H1 (cell line): ENCODE results near the gene PPM1L. TPM values are rescaled to one million over a fixed set of nuclear protein-coding genes. Genes with fewer than 3 reads are reported as not detected.

Source experiments
- CBX5 ChIP-seq: fragments of 300-800, 300-1000 bp; sonication (generic); IDR thresholded peaks from 2 replicates; pipeline ENCODE4 v1.7.1; 2016; ENCODE audit warnings: antibody characterized with exemption, low read length, low read depth
- CHD1 ChIP-seq: IDR thresholded peaks from 2 replicates; pipeline ENCODE4 v1.6.1; 2012; ENCODE audit warnings: low read depth, low read length, improper control_type of control experiment
- JUN ChIP-seq: IDR thresholded peaks from 2 replicates; pipeline ENCODE4 v1.6.1; 2011; ENCODE audit warnings: low read depth, mild to moderate bottlenecking, improper control_type of control experiment, low read length
- KDM4A ChIP-seq: IDR thresholded peaks from one replicate; pipeline ENCODE4 v1.7.1; 2012; ENCODE audit warnings: low read depth, mild to moderate bottlenecking, moderate library complexity, low read length, inconsistent platforms; ENCODE audit not compliant: severe bottlenecking
- RAD21 ChIP-seq, 2 experiments: IDR thresholded peaks in 1 of 2; conservative IDR thresholded peaks in 1 of 2; 2 replicates each; pipeline ENCODE4 v1.6.1; 2011; ENCODE audit warnings: low read depth in 2 of 2, low read length in 2 of 2, improper control_type of control experiment in 1 of 2, inconsistent platforms in 1 of 2, mild to moderate bottlenecking in 1 of 2, moderate library complexity in 1 of 2
- polyA plus RNA-seq, 7 experiments: library from polyadenylated mRNA; depleted of rRNA in 3 of 7; stranded (reverse) in 5 of 7; unstranded in 2 of 7; fragments of >200 nt in 5 of 7; fragments of 200-250 nt in 2 of 7; gene quantifications; 1 replicate in 5 of 7; 2 replicates in 1 of 7; 4 replicates in 1 of 7; pipeline versions ENCODE4 v1.2.1 to v1.2.3, GENCODE V29; 2011 to 2013; ENCODE audit warnings: missing spikeins in 2 of 7, mixed read lengths in 2 of 7
- total RNA-seq: library from RNA; stranded (reverse); fragmentation: NEBNext Ultra II Directional; extraction: Animal tissue kit (Norgen Biotek cat#: 25700); gene quantifications from 2 replicates; pipeline ENCODE4 v1.2.1, GENCODE V29; 2021

Gene PPM1L
- total and polyA plus RNA-seq, 2 of the 8 experiments (the other 6 are each of a cell fraction or from before 2014, with no cell fraction given): 2.8 to 18.1 TPM

- TF ChIP-seq JUN (no peak), CBX5 (no peak), RAD21 (IDR thresholded peaks at IDR 0.05 in 1 of 2, conservative IDR thresholded peaks at IDR 0.05 in 1 of 2; ENCODE audit: low read depth in 2 of 2, low read length in 2 of 2) (peak; percentile 81 to 84), CHD1 (no peak), KDM4A (no peak)
- TF ChIP-seq, all 59 proteins: peak for 2
Observed at GRCh38 chr3:160921020-160921635, 165.1 kb downstream of the PPM1L start (continued).
